HG03571 (cell line): ENCODE data around the gene BBS10.
"Not testable (repeated sequence)": the region's sequence is repeated elsewhere in the genome, so short reads cannot be mapped to it uniquely, and the experiment has no call there.

Source experiments
- ATAC-seq: cut with Tn5 transposase; IDR thresholded peaks from one replicate; pipeline ENCODE4 v1.9.1; 2021; ENCODE audit not compliant: unreplicated experiment

The BBS10 gene

DNA sequence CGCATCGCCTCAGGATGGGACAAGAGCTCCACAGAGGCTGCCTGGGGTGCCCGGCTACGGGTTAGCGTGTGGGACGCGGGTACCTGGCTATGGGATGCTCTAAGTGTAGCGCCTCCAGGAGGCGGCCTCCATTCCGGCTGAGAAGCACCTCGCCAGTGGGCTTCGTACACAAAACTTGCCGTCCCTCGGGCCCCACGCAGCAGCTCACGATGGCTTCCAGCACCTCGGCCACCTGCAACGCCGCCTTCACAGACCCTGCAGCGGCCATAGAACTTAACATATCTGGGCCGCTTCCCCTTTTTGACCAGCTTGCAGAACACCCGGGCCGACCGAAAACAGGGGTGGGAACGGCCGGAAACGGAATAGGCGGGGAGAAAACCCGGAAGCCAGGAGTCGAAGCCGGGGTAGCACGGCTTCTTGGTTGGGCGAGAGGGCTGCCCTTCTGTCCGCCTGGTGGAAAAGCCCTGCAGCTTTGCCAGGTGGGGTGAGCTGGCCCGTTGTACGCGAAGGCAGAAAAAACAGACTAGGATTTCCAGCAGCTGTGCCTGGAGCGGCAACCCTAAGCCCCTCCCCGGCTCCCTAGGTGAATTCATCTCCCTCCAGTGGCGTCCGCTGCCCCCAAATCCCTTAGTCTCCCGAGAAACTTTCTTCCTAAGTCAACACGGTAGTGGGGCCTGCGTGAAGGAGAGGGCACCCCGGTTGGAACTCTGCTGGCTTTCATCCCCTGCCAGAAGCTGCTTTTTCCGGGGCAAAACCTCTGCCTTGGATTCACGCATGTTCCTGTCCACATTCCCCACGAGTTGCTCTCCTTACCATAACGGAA is at the start of gene BBS10:
BBS10 (minus strand) TSS at position 337 of the 823 bp plus-strand sequence; CDS start at position 280, 57 bp downstream.
- peak; percentile 98 for ATAC-seq

DNA sequence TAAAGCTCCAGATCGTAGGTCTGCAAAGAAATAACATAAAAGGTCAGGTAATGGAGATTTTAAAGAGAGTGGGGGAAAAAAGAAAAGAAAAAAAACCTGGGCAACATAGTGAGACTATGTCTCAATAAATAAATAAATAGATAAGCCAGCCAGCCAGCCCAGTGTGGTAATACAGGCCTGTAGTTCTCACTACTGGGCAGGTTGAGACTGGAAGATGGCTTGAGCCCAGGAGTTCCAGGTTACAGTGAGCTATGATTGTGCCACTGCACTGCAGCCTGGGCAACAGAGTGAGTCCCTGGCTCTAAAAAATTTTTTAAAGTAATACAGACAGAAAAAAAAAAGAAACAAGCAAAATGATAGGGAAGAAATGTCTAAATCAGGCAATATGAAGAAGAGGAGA is 43.2 kb upstream of the BBS10 start:
- ATAC-seq, result no peak

DNA sequence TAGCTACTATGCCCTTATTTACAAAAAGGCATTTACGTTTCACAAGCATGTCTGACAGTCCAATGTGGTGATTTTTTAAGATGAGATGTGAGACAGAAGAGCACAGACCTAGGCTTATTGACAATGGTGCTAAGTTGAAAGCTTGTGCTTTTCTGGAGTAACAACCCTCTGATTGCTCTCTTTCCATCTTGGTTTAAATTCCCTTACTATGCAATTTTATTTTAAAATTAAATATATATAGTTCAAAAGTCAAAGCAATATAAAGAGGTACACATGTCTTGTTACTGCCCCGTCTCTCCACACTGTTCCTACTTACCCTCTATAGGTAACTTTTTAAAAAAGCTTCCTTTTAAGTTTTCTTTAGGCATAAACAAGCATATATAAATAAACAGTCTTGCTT is 39.4 kb upstream of the BBS10 start:
- no peak for ATAC-seq

DNA sequence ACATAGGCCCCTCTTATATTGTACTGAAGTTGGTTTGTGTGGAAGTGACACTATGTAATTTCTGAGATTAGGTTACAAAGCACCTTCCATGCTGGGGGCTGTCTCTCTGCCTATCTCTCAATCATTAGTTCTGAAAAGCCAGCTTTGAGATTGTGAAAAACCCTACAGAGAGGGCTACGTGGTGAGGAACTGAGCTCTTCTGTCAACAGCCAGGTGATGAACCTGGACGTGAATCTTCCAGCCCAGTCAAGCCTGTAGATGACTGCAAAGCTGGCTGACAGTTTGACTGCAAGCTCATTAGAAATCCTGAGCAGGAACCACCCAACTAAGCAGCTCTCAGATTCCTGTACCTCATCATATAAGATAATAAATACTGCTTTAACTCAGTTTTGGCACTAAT is 36.3 kb upstream of the BBS10 start:
- no peak for ATAC-seq

DNA sequence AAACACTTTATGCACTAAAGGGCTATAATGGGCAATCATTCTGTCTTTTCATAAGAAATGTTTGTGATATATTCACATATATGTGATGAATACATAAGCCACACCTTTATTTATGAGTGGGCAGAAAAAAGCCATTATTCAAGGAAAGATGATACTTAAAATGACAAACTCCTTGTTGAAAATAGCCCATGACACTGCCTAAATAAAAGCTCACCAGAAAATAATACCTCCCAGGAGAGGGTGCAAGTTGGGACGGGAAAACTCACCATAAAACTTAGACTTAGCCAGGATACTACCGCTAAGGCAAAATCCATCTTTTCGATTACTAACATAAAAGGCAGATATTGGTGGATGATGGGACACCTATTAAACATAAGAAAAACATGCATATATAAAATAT is 35.8 kb upstream of the BBS10 start:
- no peak for ATAC-seq

DNA sequence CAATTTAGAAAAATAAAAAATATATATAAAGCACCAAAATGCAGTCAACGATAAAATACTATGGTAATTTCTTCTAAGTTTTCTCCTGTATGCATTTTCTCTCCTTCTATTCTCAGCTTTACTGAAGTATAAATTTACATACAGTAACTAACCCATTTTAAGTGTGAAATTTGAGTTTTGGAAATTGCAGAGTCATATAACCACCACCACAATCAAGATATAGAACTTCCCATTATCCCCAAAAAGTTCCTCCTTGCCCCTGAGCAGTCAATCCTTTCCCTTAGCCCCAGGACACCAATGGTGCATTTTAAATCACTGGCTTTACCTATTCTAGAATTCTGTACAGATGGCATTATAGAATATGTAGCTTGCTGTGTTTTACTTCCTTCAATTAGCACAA is 31.0 kb upstream of the BBS10 start:
- no peak for ATAC-seq

DNA sequence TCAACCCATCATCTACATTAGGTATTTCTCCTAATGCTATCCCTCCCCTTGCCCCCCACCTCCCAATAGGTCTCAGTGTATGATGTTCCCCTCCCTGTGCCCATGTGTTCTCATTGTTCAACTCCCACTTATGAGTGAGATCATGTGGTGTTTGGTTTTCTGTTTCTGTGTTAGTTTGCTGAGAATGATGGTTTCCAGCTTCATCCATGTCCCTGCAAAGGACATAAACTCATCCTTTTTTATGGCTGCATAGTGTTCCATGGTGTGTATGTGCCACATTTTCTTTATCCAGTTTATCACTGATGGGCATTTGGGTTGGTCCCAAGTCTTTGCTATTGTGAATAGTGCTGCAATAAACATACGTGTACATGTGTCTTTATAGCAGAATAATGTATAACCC is 28.7 kb upstream of the BBS10 start:
- ATAC-seq, result not testable (repeated sequence)

DNA sequence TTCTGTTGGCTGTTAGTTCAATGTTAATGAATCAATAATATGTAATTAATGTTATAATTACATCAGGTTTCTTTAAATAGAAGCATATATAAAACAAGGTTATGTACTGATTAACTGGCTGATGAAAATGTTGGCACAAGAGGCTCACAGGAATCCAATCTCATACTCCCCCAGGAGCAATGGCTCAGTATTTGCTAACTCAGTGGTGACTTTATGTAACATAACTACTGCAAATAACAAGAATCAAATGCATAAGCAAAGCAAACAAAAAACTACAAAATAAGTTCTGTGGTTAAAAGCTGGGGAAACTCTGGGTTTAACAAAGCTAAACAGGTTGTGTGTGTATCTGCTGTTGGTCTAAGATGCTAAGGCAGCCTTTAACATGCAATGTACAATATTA is 27.7 kb upstream of the BBS10 start:
- ATAC-seq, result no peak

DNA sequence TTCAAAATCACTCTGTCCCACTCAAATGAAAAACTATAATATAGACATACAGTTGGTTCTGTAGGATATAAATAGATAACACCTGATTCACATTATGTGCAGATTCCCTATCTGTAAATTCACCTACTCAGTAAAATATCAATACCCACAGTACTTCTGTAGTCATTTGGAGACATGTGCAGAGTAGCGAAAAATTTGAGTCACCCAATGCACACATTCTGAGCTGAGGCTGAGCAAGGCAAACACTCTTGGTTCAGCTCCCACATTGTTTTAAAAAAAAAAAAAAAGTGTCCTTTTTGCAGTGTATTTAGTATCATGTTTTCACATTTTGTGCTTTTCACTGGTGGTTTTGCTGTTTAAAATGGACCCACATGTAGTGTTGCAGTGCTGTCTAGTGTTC is 27.3 kb upstream of the BBS10 start:
- no peak for ATAC-seq

DNA sequence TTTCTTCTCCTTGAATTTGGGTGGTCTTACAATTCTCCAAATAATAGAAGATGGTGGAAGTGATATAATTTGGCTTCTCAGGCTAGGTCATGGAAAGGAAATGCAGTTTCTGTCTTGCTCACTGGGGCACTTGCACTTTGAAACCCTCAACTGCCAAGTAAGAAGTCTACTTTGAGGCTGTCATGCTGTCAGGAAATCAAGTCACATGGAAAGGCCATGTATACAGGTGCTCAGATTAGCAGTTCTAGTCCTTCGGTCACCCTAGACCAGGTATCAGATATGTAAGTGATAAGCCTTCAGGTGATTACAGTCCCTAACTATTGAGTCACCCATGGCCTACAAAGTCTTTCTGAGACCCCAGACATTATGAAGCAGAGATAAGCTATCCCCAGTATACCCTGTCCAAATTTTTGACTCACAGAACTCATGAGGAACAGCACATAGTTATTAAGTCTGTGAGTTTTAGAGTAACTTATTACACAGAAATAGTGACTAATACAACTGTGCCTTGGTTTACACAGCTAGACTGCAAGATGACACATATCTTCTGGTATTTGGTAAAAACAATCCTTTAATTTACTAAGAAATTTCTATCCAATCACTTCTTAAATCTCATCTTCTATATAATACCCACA is 26.3 kb upstream of the BBS10 start:
- no peak for ATAC-seq

DNA sequence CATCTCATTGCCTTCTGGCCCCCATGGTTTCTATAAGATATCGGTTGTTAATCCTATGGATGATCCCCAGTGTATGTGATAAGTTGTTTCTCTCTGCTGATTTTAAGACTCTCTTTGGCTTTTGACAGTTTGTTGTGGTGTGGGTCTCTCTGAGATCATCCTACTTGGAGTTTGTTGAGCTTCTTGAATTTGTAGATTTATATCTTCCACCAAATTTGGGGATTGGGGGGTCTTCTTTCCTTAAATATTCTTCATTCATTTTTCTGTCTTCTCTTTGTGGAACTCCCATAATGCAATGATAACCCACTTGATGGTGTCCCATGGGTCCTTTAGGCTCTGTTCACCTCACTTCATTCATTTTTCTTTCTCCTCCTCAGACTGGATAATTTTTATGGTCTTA is 20.0 kb upstream of the BBS10 start:
- no peak for ATAC-seq

DNA sequence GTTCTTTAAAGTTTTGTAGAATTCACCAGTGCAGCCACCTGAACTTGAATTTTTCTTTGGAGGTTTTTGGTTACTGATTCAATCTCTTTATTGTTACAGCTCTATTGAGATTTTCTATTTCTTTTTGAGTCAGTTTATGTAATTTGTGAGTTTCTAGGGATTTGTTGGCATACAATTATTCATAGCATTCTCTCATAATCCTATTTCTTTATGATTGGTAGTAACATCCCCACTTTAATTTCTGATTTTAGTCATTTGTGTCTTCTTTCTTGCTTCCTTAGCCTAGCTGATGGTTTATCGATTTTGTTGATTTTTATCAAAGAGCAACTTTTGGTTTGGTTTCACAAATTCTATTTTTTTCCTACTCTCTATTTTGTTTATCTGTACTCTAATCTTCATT is 17.9 kb upstream of the BBS10 start:
- no peak for ATAC-seq

DNA sequence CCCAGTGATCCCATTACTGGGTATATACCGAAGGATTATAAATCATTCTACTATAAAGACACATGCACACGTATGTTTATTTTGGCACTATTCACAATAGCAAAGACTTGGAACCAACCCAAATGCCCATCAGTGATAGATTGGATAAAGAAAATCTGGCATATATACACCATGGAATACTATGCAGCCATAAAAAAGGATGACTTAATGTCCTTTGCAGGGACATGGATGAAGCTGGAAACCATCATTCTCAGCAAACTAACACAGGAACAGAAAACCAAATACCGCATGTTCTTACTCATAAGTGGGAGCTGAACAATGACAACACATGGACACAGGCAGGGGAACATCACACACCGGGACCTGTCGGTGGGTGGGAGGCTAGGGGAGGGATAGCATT is 15.9 kb upstream of the BBS10 start:
- not testable (repeated sequence) for ATAC-seq

DNA sequence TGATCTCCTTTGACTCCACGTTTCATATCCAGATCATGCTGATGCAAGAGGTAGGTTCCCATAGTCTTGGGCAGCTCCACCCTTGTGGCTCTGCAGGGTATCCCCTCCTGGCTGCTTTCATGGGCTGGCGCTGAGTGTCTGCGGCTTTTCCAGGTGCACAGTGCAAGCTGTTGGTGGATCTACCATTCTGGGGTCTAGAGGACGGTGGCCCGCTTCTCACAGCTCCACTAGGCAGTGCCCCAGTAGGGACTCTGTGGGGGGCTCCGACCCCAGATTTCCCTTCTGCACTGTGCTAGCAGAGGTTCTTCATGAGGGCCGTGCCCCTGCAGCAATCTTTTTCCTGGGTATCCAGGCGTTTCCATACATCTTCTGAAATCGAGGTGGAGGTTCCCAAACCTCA is 12.1 kb upstream of the BBS10 start:
- ATAC-seq, result no peak

DNA sequence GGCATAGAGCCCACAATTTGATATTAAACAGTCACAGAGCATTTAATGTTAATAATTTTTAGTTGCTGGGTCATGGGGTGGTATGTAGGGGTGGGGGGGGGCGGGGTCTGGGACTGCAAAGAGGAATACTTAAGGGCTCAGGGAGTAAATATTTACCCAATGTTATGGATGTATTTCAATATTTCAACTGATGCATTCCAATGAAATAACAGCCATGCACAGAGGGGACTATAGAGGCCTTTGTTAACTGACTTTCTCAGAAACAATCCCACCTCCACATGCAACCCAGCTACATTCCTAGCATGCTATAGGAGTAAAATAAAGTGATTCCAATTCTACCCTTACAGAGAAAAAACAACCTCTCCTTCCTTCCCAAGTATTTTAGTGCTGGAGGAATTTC is 7.9 kb upstream of the BBS10 start:
- no peak for ATAC-seq

DNA sequence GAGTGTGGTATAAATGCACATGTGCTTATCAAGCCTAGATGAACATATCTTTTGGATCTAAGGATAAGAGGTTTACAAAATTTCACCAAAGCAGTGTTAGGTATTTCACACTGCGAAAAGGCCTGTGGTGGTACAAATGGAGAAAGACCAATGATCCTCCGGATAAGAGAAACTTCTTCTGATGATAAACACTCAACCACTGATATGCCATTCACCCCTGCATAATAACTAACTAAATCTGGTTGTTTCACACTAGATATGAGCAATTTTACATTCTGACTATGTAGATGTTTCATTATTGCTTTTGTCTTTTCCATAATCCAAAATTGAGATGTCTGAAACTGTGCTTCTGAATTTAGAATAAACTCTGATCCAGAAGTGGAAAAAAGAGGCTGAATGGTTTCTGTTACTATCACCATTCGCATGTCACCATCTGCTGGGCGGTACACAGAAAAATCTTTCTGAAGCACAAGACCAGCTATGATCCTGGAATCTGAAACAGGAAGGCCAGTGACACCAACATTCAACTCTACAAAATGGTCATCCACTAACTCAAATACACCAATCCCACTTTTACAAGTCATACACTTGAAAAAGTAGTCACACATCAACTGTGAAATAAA is 1.3 kb downstream of the BBS10 start:
- ATAC-seq, result no peak

DNA sequence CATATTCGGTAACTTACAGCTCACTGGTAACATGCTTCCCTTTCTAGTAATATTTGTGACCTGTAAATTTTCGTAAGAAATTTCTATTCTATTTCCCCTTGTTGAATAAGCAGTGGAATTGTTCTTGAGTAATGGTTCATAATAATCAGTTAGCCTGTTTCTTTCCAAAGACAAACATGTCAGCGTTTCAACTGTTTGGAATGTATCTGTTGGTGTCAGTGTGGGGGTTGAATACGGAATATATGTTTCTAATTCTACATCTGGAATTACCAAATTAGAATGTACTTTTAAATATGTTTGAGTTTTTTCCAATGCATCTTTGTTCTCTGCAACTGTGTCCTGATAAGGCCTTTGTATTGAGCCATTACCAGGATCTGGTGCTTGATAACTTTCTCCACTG is 2.0 kb downstream of the BBS10 start:
- ATAC-seq, result no peak

DNA sequence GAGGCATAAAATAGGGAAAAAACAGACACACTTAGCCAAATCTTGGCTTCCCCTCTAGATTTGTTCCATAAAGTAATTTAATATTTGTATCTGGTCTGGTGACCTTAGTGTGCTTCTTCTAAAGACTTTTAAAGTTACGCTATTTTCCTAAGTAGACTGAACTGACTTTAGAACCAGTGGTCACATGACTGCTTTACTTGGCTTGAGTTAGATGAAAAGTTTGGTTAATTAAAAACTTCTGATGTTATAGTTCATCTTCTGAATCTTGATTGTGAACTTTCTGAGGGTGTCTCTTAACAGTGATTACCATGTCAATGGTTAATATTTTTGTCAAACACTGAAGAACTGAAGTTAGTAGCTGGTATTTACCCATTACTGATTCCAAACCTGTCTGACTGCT is 2.6 kb downstream of the BBS10 start:
- no peak for ATAC-seq

DNA sequence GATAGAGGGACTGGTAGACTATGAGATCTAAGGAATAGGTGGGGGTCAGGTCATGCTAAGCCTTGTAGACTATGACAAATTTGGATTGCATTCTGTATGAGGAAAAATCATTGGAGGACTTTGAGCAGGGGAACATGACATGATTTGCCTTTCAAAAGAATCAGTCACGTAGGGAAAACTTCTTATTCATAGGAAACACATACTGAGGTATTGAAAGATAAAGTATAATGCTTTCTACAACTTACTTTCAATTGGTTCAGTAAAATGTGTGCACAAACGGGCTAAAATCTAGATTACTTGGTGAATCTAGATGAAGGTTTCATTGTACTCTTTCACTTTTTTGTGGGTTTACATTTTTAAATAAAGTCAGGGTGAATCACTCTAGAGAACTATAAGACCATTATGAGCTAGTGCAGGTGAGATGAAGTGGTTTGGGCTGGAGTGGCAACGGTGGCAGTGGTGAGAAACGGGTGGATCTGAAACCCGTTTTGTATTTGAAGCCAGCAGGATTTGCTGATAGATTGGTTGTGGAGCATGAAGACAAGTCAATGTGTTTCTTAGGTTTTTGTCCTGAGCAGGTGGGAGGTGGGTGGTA is 6.7 kb downstream of the BBS10 start:
- no peak for ATAC-seq

DNA sequence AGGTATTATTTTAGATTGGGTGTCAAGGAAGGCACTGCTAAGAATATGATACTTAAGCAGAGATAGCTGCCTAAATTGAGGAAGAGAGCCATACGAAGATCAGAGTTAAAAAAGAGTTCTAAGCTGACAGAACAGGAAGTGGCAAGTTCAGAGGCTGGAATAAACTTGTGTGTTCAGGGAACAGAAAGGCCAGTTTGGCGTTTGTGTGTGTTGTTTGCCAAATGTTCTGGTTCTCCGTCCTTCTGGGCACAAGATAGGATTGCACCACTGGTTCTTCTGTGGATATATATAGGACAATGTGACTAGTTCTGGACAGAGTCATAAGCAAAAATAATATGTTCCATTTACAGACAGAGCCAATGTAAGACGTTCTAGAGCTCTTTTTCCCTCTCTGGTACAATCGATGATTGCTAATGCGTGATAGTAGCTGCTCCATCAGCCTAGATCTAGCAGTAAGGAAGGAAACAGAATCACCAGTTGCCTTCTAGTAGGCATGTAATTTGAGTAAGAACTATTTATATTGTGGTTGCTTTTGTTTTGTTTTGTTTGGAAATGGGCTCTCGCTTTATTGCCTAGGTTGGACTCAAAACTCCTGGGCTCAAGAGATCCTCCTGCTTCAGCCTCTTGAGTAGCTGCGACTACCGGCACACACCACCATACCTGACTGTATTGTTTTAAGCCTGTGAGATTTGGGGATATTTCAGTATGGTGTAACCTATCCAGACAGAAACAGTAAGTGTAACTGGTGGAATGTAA is 7.4 kb downstream of the BBS10 start:
- no peak for ATAC-seq

DNA sequence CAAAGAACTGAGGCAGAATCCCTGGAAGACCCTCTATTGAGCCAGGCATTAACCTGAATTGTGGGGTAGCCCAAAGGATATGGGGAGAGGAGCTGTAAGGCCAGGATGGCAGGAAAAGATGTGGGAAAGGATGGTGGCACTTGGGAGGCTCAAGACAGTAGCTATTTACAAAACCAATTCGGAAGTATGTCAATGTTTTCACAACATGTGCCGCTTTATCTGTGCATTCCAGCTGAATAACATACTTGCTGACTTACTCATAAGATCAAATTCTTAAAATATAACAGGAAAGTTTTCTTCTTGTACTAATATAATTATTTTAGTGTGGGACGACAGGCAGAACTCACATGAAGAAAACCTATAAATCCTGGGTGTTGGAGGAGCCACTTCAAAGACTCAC is 10.6 kb downstream of the BBS10 start:
- no peak for ATAC-seq
